GM12878 (cell line): ENCODE results near the gene CRMP1. TPM values are rescaled to one million over a fixed set of nuclear protein-coding genes. Genes with fewer than 3 reads are reported as not detected.

ENCODE experiments used
- ATAC-seq: fragments of 200-7000 bp; cut with Tn5 transposase; 3 replicates; pipeline ENCODE4 v1.9.1; 2020; ENCODE audit warnings: mild to moderate bottlenecking, moderate library complexity
- BruUV-seq: library from RNA; stranded (reverse); fragments of 400-500 nt; replicated peaks from 2 replicates; lab custom pipeline; 2021; lab: Mats Ljungman, UMichigan
- CTCF ChIA-PET: fragments of 300-600 bp; sonication (Branson Sonifier 250); formaldehyde crosslinking; extraction: SDS; loops from one replicate; lab custom pipeline; 2021; ENCODE audit warnings: inconsistent platforms; lab: Yijun Ruan, JAX
- POLR2A ChIA-PET: fragments of 350-600 bp; formaldehyde crosslinking; extraction: SDS; loops from one replicate; lab custom pipeline; 2021; ENCODE audit warnings: inconsistent platforms; lab: Charles Lee
- RAD21 ChIA-PET: fragments of 300-600 bp; sonication (Branson Sonifier 250); formaldehyde crosslinking; loops from one replicate; lab custom pipeline; 2023; ENCODE audit warnings: antibody characterized with exemption; ENCODE audit not compliant: unreplicated experiment; lab: Charles Lee
- SMC1A ChIA-PET: fragments of 300-600 bp; sonication (Branson Sonifier 250); formaldehyde crosslinking; loops from one replicate; lab custom pipeline; 2023; ENCODE audit not compliant: unreplicated experiment, uncharacterized antibody; lab: Charles Lee
- DNase-seq: peaks from one replicate; pipeline ENCODE4 v3.0.0-alpha.2; 2011; ENCODE audit warnings: low read depth, low spot score
- FAIRE-seq: peaks from 3 replicates; lab custom pipeline; 2011; peaks lifted over from hg19 to GRCh38; lab: Jason Lieb, UNC
- H2AFZ ChIP-seq: 2 replicates; pipeline ENCODE4 v1.6.0; 2011; ENCODE audit warnings: low read depth, low read length, control low read depth; ENCODE audit not compliant: control insufficient read depth
- H3K27ac ChIP-seq: 2 replicates; pipeline ENCODE4 v1.5.1; 2011; ENCODE audit warnings: control low read depth; ENCODE audit not compliant: control insufficient read depth, insufficient read depth
- H3K27me3 ChIP-seq, 2 experiments: replicated peaks in 1 of 2; 2 replicates each; pipeline versions ENCODE4 v1.6.0 to v1.6.1; 2011; ENCODE audit warnings: low read length in 1 of 2; ENCODE audit not compliant: control insufficient read depth in 2 of 2, insufficient read depth in 2 of 2
- H3K36me3 ChIP-seq, 2 experiments: 2 replicates each; pipeline ENCODE4 v1.5.1; 2011; ENCODE audit warnings: low read length in 1 of 2; ENCODE audit not compliant: control insufficient read depth in 2 of 2, insufficient read depth in 2 of 2
- H3K4me1 ChIP-seq: 2 replicates; pipeline ENCODE4 v1.6.1; 2011; ENCODE audit warnings: mild to moderate bottlenecking, low read length, moderate library complexity, mixed read lengths; ENCODE audit not compliant: control insufficient read depth, insufficient read depth
- H3K4me2 ChIP-seq: 2 replicates; pipeline ENCODE4 v1.6.0; 2011; ENCODE audit warnings: control low read depth; ENCODE audit not compliant: control insufficient read depth, insufficient read depth
- H3K4me3 ChIP-seq: fragments of 200-600 bp; sonication (generic); 2 replicates; pipeline ENCODE4 v1.5.1; 2016
- H3K79me2 ChIP-seq: 2 replicates; pipeline ENCODE4 v1.6.0; 2011; ENCODE audit warnings: low read length; ENCODE audit not compliant: control insufficient read depth, insufficient read depth
- H3K9ac ChIP-seq: 2 replicates; pipeline ENCODE4 v1.8.0; 2011; ENCODE audit warnings: low read length, control low read depth, mixed read lengths; ENCODE audit not compliant: control insufficient read depth, insufficient read depth
- H3K9me3 ChIP-seq: replicated peaks from 3 replicates; pipeline ENCODE4 v1.5.1; 2011; ENCODE audit warnings: mild to moderate bottlenecking, low read length; ENCODE audit not compliant: control insufficient read depth, insufficient read depth
- H4K20me1 ChIP-seq: 2 replicates; pipeline ENCODE4 v1.6.0; 2011; ENCODE audit not compliant: control insufficient read depth, insufficient read depth
- REST ChIP-seq: IDR thresholded peaks from 2 replicates; pipeline ENCODE4 v1.6.1; 2012; ENCODE audit warnings: mild to moderate bottlenecking, low read depth, low read length
- USF1 ChIP-seq: IDR thresholded peaks from 2 replicates; pipeline ENCODE4 v1.6.1; 2011; ENCODE audit warnings: borderline replicate concordance, low read depth, mild to moderate bottlenecking, moderate library complexity, mixed read lengths, low read length; ENCODE audit not compliant: insufficient read depth; ENCODE audit errors: extremely low read length
- YBX1 ChIP-seq: fragments of 450-650 bp; IDR thresholded peaks from 2 replicates; pipeline ENCODE4 v1.6.1; 2016; ENCODE audit warnings: antibody characterized with exemption
- WGBS: methylation state at CpG from one replicate; pipeline ENCODE4 v1.1.6; 2016; ENCODE audit warnings: low lambda C conversion rate; ENCODE audit not compliant: insufficient replicate concordance, insufficient coverage; ENCODE audit errors: missing lambda C conversion rate; 5-methylcytosine and 5-hydroxymethylcytosine counted together
- in situ Hi-C: fragments of 300-500 bp; cut with MboI; formaldehyde crosslinking; loops from 9 replicates; pipeline ENCODE4 v1.14.3; 2018; ENCODE audit warnings: mixed read lengths
- intact Hi-C: fragments of 100-400 bp; cut with micrococcal nuclease; formaldehyde crosslinking; loops from one replicate; pipeline ENCODE4 v1.14.2; 2022; ENCODE audit not compliant: unreplicated experiment
- polyA plus RNA-seq, 11 experiments: library from polyadenylated mRNA; depleted of rRNA in 4 of 11; unstranded in 6 of 11; stranded (reverse) in 5 of 11; fragments of >200 nt; fragmentation: Nextera tagmentation in 4 of 11; fragmentation: Illumina TruSeq in 1 of 11; extraction: Ambion mirVana in 4 of 11; extraction: Trizol in 1 of 11; gene quantifications; 1 replicate in 1 of 11; 2 replicates in 10 of 11; pipeline versions ENCODE4 v1.2.1 to v1.2.3, GENCODE V29; 2011 to 2016; ENCODE audit warnings: inconsistent platforms in 2 of 11, missing spikeins in 2 of 11, low read depth in 1 of 11
- total RNA-seq, 4 experiments: library from RNA; depleted of rRNA in 3 of 4; stranded (reverse); fragments of >200 nt in 3 of 4; fragmentation: Illumina TruSeq in 1 of 4; extraction: Trizol in 1 of 4; gene quantifications; 2 replicates each; pipeline versions ENCODE4 v1.2.1 to v1.2.3, GENCODE V29; 2013 to 2021

Gene CRMP1
- total and polyA plus RNA-seq, 10 of the 15 experiments (the other 5 are each of a cell fraction or from before 2014, with no cell fraction given): 0.03 to 1.4 (median 0.12) TPM; not detected in 2

- H3K4me1 ChIP-seq: no peaks in the 10 kb centered on the region
- H3K9me3 ChIP-seq: no peaks in the 10 kb centered on the region
- DNase-seq (no peak), FAIRE-seq (no peak), ATAC-seq (no peak)
- no peaks in the 10 kb centered on the region for H3K79me2 ChIP-seq
- ChIA-PET CTCF (no interaction called here), POLR2A (no interaction called here), SMC1A (no interaction called here), RAD21 (no interaction called here)
- intact Hi-C loops: no loop called here
- H3K4me2 ChIP-seq: no peak overlapping the region
- 22% methylated on average over 8 of the region's 8 CpGs for WGBS
- peaks cover 4 to 5% of the 10 kb centered on the region in 2 experiments; a peak in 3 of 4 replicates for H3K27me3 ChIP-seq
- H3K36me3 ChIP-seq: no peaks in the 10 kb centered on the region
- no TSS peak for BruUV-seq
- H3K27ac ChIP-seq: no peak overlapping the region
- H3K4me3 ChIP-seq: no peak overlapping the region
- H2AFZ ChIP-seq: no peak overlapping the region
- in situ Hi-C loops: no loop called here
- TF ChIP-seq REST: peak; percentile 46; the same call in 1 of the 2 replicates
- TF ChIP-seq YBX1: no peak
- no peak for TF ChIP-seq USF1
- no peaks in the 10 kb centered on the region for H4K20me1 ChIP-seq
- no peak overlapping the region for H3K9ac ChIP-seq
These were observed 35.4 kb upstream of the CRMP1 start for GRCh38 chr4:5928274-5928673.
